HG03159 (cell line): ENCODE measurements around the gene ANKS1B.

Source experiments
- ATAC-seq: cut with Tn5 transposase; IDR thresholded peaks from one replicate; pipeline ENCODE4 v1.9.1; 2021; ENCODE audit warnings: mild to moderate bottlenecking, moderate library complexity; ENCODE audit not compliant: unreplicated experiment

ANKS1B gene

GRCh38 chr12:98750511-98750910 lies 1234.2 kb downstream of the ANKS1B start:
- ATAC-seq, result no peak

GRCh38 chr12:98748463-98748862 lies 1236.3 kb downstream of the ANKS1B start:
- ATAC-seq, result no peak

GRCh38 chr12:98745578-98746391 lies 1239.0 kb downstream of the ANKS1B start:
- ATAC-seq, result peak; percentile 51

- ATAC-seq, result no peak
Observed at GRCh38 chr12:98744680-98745079, 1240.1 kb downstream of the ANKS1B start.

- no peak for ATAC-seq
Observed at GRCh38 chr12:98743362-98743953, 1241.3 kb downstream of the ANKS1B start.

GRCh38 chr12:98741556-98742265 lies 1243.0 kb downstream of the ANKS1B start:
- ATAC-seq, result no peak

GRCh38 chr12:98741196-98741555 lies 1243.6 kb downstream of the ANKS1B start:
- no peak for ATAC-seq

GRCh38 chr12:98740751-98741150 lies 1244.0 kb downstream of the ANKS1B start:
- ATAC-seq, result no peak

GRCh38 chr12:98738539-98738938 lies 1246.2 kb downstream of the ANKS1B start:
- no peak for ATAC-seq

GRCh38 chr12:98738002-98738401 lies 1246.7 kb downstream of the ANKS1B start:
- no peak for ATAC-seq

GRCh38 chr12:98737322-98737712 lies 1247.4 kb downstream of the ANKS1B start:
- ATAC-seq, result no peak

- no peak for ATAC-seq
Observed at GRCh38 chr12:98736352-98737321, 1248.1 kb downstream of the ANKS1B start.

- no peak for ATAC-seq
Observed at GRCh38 chr12:98735821-98736220, 1248.9 kb downstream of the ANKS1B start.

GRCh38 chr12:98733667-98734350 lies 1250.9 kb downstream of the ANKS1B start:
- no peak for ATAC-seq

- ATAC-seq, result no peak
Observed at GRCh38 chr12:98730412-98730811, 1254.3 kb downstream of the ANKS1B start.

- ATAC-seq, result no peak
Observed at GRCh38 chr12:98727196-98727595, 1257.5 kb downstream of the ANKS1B start.

GRCh38 chr12:98725476-98726247 lies 1259.1 kb downstream of the ANKS1B start:
- ATAC-seq, result peak; percentile 85

- no peak for ATAC-seq
Observed at GRCh38 chr12:98724384-98725155, 1260.2 kb downstream of the ANKS1B start.
